ENCODE data around the gene ZFYVE21. TPM values are rescaled to one million over a fixed set of nuclear protein-coding genes. Genes with fewer than 3 reads are reported as not detected.

The ZFYVE21 gene
- total RNA-seq, 1 donor from 2014 or later, result 21.5 TPM

- H3K4me3 Mint-ChIP-seq, result no peak overlapping the region
- peaks cover 5% of the 10 kb centered on the region for H3K36me3 Mint-ChIP-seq (ENCODE audit: low read depth)
- H3K4me1 Mint-ChIP-seq (ENCODE audit: low read depth), result peaks cover 6% of the 10 kb centered on the region
- no peaks in the 10 kb centered on the region for H3K9me3 Mint-ChIP-seq
- no peak for DNase-seq (ENCODE audit: low spot score)
- intact Hi-C loops (cut with micrococcal nuclease), result no loop called here
- no peak overlapping the region for H3K27ac Mint-ChIP-seq
- no peaks in the 10 kb centered on the region for H3K27me3 Mint-ChIP-seq (ENCODE audit: insufficient read depth)
Observed at GRCh38 chr14:103725739-103726395, 10.3 kb downstream of the ZFYVE21 start.

DNA sequence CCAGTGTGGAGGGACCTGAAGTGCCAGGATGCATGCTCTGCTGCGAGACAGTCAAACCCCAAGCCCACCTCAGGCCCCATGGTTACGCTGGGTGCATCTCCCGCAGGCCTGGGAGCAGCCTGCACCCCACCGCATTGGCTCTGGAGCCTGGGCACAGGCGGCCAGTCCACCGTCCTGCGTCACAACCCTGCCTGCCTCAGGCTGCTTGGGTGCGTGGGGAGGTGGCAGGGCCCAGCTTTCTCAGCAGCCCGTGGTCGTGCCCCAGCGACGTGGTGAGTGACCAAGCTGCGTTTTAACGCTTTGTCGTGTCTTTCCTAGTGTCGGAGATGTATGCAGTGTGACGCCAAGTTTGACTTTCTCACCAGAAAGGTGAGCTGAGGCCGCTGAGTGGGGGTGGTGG, 10.9 kb downstream of the ZFYVE21 start:
- Mint-ChIP-seq H3K9me3 (no peaks in the 10 kb centered on the region), H3K4me3 (no peak overlapping the region), H3K36me3 (ENCODE audit: low read depth) (peaks cover 5% of the 10 kb centered on the region), H3K27me3 (ENCODE audit: insufficient read depth) (no peaks in the 10 kb centered on the region), H3K4me1 (ENCODE audit: low read depth) (peaks cover 5% of the 10 kb centered on the region), H3K27ac (no peak overlapping the region)
- intact Hi-C loops (cut with micrococcal nuclease), result no loop called here
- DNase-seq (ENCODE audit: low spot score), result no peak

- Mint-ChIP-seq H3K4me1 (ENCODE audit: low read depth) (no peaks in the 10 kb centered on the region), H3K27me3 (ENCODE audit: insufficient read depth) (no peaks in the 10 kb centered on the region), H3K27ac (no peak overlapping the region), H3K4me3 (no peak overlapping the region), H3K9me3 (no peaks in the 10 kb centered on the region), H3K36me3 (ENCODE audit: low read depth) (peaks cover 5% of the 10 kb centered on the region)
- intact Hi-C loops (cut with micrococcal nuclease), result no loop called here
- DNase-seq (ENCODE audit: low spot score), result no peak
Observed at GRCh38 chr14:103727313-103727980, 11.8 kb downstream of the ZFYVE21 start.

DNA sequence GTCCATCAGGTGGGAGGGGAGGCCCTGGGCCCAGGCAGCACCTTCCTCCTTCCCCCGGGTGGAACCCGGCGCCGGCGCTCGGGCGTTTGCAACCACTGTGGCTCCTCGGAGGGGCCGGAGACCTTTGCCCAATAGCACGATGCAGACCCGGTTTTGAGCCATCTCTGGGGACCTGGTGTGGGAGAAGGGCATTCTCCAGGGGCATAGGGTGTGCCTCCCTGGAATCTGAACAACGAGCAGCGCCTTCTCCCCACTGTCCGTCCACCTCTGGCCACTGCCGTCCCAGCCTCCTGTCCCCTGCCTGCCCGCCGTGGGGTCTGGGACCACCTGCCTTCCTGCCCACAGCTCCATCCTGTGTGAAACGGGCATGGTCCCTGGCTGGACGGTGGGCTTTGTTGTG, 12.5 kb downstream of the ZFYVE21 start:
- DNase-seq (ENCODE audit: low spot score), result no peak
- no peak overlapping the region for H3K27ac Mint-ChIP-seq
- no peak overlapping the region for H3K4me3 Mint-ChIP-seq
- H3K9me3 Mint-ChIP-seq, result no peaks in the 10 kb centered on the region
- H3K27me3 Mint-ChIP-seq (ENCODE audit: insufficient read depth), result no peaks in the 10 kb centered on the region
- intact Hi-C loops (cut with micrococcal nuclease), result no loop called here
- H3K36me3 Mint-ChIP-seq (ENCODE audit: low read depth), result peaks cover 5% of the 10 kb centered on the region
- H3K4me1 Mint-ChIP-seq (ENCODE audit: low read depth), result no peaks in the 10 kb centered on the region

DNA sequence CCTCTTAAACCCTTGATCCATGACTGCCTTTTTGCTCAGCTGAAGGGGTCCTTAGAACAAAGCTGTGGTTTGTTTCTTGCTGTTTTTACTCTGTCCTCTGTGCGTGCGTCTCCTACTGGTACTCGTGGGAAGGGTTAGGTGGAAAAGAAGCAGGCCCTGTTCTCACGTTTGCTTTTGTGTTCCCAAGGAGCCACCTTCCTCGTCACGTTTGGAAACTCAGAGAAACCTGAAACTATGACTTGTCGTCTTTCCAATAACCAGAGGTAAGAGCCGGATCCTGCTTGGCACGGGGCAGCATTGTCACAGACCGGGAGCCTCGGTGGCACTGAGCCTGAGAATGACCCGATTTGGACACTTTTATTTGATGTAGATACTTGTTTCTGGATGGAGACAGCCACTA, 13.1 kb downstream of the ZFYVE21 start:
- Mint-ChIP-seq H3K36me3 (ENCODE audit: low read depth) (peaks cover 5% of the 10 kb centered on the region), H3K27ac (no peak overlapping the region), H3K4me3 (no peak overlapping the region), H3K27me3 (ENCODE audit: insufficient read depth) (no peaks in the 10 kb centered on the region), H3K9me3 (no peaks in the 10 kb centered on the region), H3K4me1 (ENCODE audit: low read depth) (no peaks in the 10 kb centered on the region)
- intact Hi-C loops (cut with micrococcal nuclease), result no loop called here
- DNase-seq (ENCODE audit: low spot score), result no peak

DNA sequence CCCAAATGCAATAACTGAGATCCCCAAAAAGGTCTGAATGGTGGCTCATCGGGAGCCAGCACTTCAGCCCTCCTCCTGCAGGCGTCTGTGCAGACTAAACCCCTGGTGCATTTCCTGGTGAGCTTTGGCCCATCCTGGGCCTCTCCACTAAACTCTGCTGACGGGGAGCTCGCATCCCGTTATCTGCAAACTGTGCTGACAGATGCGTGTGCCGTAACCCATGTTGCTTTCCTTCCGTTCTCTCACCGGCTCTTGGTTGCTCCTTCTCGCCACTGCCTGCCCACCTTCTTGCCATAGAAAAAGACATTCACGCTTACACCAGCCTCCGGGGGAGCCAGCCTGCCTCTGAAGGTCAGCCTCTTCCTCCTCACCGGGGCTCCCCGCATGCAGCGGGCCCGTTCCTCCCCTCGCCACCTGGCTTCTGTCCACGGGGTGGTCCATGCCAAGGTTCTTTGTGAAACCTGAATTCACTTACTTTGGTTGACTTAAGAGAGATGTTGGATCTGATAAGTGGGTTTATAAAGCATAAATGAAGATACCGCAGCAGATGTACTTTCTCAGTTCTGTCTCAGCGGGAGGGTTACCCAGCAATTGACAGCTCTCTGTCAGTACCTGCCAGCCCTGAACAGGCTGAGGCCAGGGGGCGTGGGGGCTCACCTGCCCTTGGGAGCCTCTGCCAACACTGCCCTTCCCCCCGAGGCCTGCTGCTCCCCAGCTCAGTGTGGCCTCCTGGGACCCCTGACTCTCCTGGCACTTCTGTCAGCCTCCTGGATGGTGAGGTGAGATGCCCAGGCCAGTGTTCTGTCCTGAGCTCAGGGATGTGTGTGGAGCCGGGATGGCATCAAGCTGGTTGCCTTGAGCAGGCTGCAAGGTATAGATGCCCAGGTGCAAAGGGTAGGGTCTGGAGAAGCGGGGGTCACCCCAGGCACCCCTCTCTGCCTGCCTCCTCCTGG, 14.2 kb downstream of the ZFYVE21 start:
- Mint-ChIP-seq H3K27ac (no peak overlapping the region), H3K36me3 (ENCODE audit: low read depth) (peaks cover 7% of the 10 kb centered on the region), H3K4me1 (ENCODE audit: low read depth) (no peaks in the 10 kb centered on the region), H3K4me3 (no peak overlapping the region), H3K27me3 (ENCODE audit: insufficient read depth) (no peaks in the 10 kb centered on the region), H3K9me3 (no peaks in the 10 kb centered on the region)
- intact Hi-C loops (cut with micrococcal nuclease), result no loop called here
- DNase-seq (ENCODE audit: low spot score), result no peak

- intact Hi-C loops (cut with micrococcal nuclease), result no loop called here
Observed at GRCh38 chr14:103730490-103731035, 15.0 kb downstream of the ZFYVE21 start.

GRCh38 chr14:103731481-103731880, 15.9 kb downstream of the ZFYVE21 start:
- Mint-ChIP-seq H3K36me3 (ENCODE audit: low read depth) (peaks cover 7% of the 10 kb centered on the region), H3K27ac (no peak overlapping the region), H3K27me3 (ENCODE audit: insufficient read depth) (no peaks in the 10 kb centered on the region), H3K9me3 (no peaks in the 10 kb centered on the region), H3K4me1 (ENCODE audit: low read depth) (no peaks in the 10 kb centered on the region), H3K4me3 (no peak overlapping the region)
- intact Hi-C loops (cut with micrococcal nuclease), result no loop called here
- DNase-seq (ENCODE audit: low spot score), result no peak

More at GRCh38 chr14:103730490-103731035, 15.0 kb downstream of the ZFYVE21 start:
- Mint-ChIP-seq H3K9me3 (no peaks in the 10 kb centered on the region), H3K4me1 (ENCODE audit: low read depth) (no peaks in the 10 kb centered on the region), H3K27me3 (ENCODE audit: insufficient read depth) (no peaks in the 10 kb centered on the region), H3K27ac (no peak overlapping the region), H3K36me3 (ENCODE audit: low read depth) (peaks cover 7% of the 10 kb centered on the region), H3K4me3 (no peak overlapping the region)
- no peak for DNase-seq (ENCODE audit: low spot score)

DNA sequence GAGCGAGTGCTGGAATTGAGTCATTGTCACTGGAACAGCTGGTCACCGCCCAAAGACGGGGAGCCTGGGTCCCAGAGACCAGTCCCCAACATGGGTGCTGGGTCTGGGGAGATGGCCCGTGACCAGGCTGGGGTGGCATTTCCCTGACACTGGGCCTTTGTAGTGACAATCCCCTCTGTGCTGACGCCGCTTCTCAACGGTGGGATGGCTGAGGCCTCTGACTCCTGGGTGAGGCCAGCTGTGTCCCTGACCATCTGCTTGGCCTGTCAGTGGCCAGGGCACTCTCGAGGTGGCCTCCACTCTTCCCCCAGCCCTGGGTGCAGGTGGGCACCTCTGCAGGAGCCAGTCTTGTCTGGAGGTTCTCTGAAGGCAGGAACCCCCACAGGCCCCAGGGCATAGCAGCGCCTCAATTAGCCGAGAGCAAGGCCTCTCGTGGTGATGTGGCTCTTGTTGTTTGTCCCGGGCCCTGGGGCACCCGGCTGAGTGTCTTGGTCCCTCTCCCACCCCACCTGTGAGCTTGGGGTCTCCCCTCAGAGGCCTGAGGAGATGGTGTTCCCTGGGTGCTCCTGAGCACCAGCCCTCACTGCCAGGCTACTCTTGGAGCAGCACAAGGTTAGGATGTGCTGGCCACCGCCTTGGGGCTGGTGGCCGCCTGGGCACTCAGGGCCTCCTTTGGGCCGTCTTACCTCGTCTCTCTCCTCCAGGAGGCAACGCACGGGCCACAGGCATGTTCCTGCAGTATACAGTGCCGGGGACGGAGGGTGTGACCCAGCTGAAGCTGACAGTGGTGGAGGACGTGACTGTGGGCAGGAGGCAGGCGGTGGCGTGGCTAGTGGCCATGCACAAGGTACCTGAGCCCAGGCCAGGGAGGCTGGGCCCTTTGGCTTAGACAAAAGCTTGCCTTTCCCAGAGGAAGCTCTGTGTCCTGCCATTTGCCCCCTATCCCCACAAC, 16.6 kb downstream of the ZFYVE21 start:
- no peak overlapping the region for H3K4me3 Mint-ChIP-seq
- no peak overlapping the region for H3K27ac Mint-ChIP-seq
- no peak for DNase-seq (ENCODE audit: low spot score)
- intact Hi-C loops (cut with micrococcal nuclease), result no loop called here
- no peaks in the 10 kb centered on the region for H3K4me1 Mint-ChIP-seq (ENCODE audit: low read depth)
- H3K27me3 Mint-ChIP-seq (ENCODE audit: insufficient read depth), result no peaks in the 10 kb centered on the region
- H3K36me3 Mint-ChIP-seq (ENCODE audit: low read depth), result peaks cover 7% of the 10 kb centered on the region
- no peaks in the 10 kb centered on the region for H3K9me3 Mint-ChIP-seq

DNA sequence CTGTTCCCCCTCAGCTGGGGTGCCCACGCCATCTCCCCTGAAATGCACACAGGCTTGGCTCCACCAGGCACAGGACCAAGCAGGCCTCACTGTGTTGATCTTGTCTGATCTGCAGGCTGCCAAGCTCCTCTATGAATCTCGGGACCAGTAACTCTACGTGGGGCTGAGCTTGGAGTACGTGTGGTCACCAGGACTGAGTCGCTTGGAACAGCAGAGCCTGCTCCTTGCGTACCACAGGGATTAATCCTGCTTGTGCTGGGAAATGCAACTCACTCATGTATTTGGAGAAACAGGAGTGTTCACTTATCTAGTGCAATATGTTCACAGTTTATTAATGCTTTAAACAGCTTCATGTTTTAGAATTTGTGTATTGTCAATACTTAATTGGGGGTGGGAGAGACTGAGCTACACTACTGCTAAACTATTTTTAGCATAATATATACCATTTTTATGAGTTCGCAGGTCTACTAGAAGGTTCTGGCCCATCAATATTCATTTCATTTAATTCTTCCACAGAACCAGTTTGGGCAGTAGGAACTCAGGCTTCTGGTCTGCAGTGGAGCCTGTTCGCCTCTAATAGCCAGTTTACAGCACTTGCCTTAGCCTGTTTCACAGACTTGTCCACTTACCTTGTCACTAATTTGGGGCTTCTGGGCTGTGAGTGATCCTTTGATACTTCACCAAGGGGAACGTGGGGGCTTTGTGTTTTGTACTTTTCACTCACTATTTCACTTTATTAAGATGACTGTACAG, 17.4 kb downstream of the ZFYVE21 start:
- DNase-seq (ENCODE audit: low spot score), result no peak
- Mint-ChIP-seq H3K4me3 (no peak overlapping the region), H3K9me3 (no peaks in the 10 kb centered on the region), H3K27me3 (ENCODE audit: insufficient read depth) (no peaks in the 10 kb centered on the region), H3K4me1 (ENCODE audit: low read depth) (no peaks in the 10 kb centered on the region), H3K27ac (no peak overlapping the region), H3K36me3 (ENCODE audit: low read depth) (peaks cover 7% of the 10 kb centered on the region)
- intact Hi-C loops (cut with micrococcal nuclease), result no loop called here

- Mint-ChIP-seq H3K36me3 (ENCODE audit: low read depth) (peaks cover 7% of the 10 kb centered on the region), H3K27ac (no peak overlapping the region), H3K4me1 (ENCODE audit: low read depth) (no peaks in the 10 kb centered on the region), H3K9me3 (no peaks in the 10 kb centered on the region), H3K4me3 (no peak overlapping the region), H3K27me3 (ENCODE audit: insufficient read depth) (no peaks in the 10 kb centered on the region)
- intact Hi-C loops (cut with micrococcal nuclease), result no loop called here
- DNase-seq (ENCODE audit: low spot score), result no peak
Observed at GRCh38 chr14:103733651-103734050, 18.0 kb downstream of the ZFYVE21 start.

Data from activated T-helper 1 cell treated with anti-CD3 and anti-CD28 coated beads, Interleukin-12 subunit alpha, Interleukin-12 subunit beta, Interleukin-2, Interleukin-4 antibody, amounts not matched to agents 30 ng/mL and 10 ng/mL and 1 ng/mL, durations not matched to agents 14 hours and 24 hours and 36 hours (primary cell).